Upper lobe of left lung (tissue), 4 donors: ENCODE data around the gene SAFB.

Experiments
- CTCF ChIP-seq, 6 experiments: fragments of 450-650 bp in 4 of 6; fragments of 200-600 bp in 2 of 6; sonication (generic) in 2 of 6; IDR thresholded peaks; one replicate each; pipeline ENCODE4 v1.5.1; 2016 to 2019; ENCODE audit warnings: antibody characterized with exemption in 6 of 6
- POLR2A ChIP-seq, 4 donors: fragments of 450-650 bp; IDR thresholded peaks; one replicate each; pipeline ENCODE4 v1.5.1; 2016 to 2017; ENCODE audit warnings: antibody characterized with exemption in 4 of 4, mild to moderate bottlenecking in 2 of 4
- POLR2AphosphoS5 ChIP-seq, 2 donors: sonication (generic); formaldehyde crosslinking; IDR thresholded peaks; one replicate each; pipeline ENCODE4 v1.5.1; 2017; ENCODE audit warnings: antibody characterized with exemption in 2 of 2

- TF ChIP-seq CTCF (IDR thresholded peaks at IDR 0.05): no peak
- TF ChIP-seq POLR2A (IDR thresholded peaks at IDR 0.05): no peak
- TF ChIP-seq POLR2AphosphoS5 (IDR thresholded peaks at IDR 0.05): no peak
These were observed 33.8 kb upstream of the SAFB start for GRCh38 chr19:5588906-5589676.
